SK-N-MC (cell line): Measurements from ENCODE around the gene HSPA1A.

Experiments
- EZH2 ChIP-seq: fragments of 200-600 bp; sonication (generic); IDR thresholded peaks from one replicate; pipeline ENCODE4 v1.6.1; 2017; ENCODE audit warnings: antibody characterized with exemption
- FOXP2 ChIP-seq: optimal IDR thresholded peaks from 2 replicates; pipeline ENCODE3; 2011; ENCODE audit warnings: mild to moderate bottlenecking, moderate library complexity; ENCODE audit not compliant: insufficient read depth; ENCODE audit errors: extremely low read length, control extremely low read depth
- POLR2AphosphoS5 ChIP-seq: IDR thresholded peaks from 2 replicates; pipeline ENCODE4 v1.6.1; 2012; ENCODE audit warnings: mild to moderate bottlenecking, low read depth, low read length, borderline replicate concordance

- TF ChIP-seq POLR2AphosphoS5 (no peak), EZH2 (no peak), FOXP2 (no peak)
Measured at GRCh38 chr6:31796993-31797385, 18.4 kb upstream of the HSPA1A start.
